Activated naive CD4-positive, alpha-beta T cell treated with Interleukin-2 at 50 U/mL for 16 hours (primary cell): ENCODE measurements around the gene C22orf42.
"Not testable (repeated sequence)": the region's sequence is repeated elsewhere in the genome, so short reads cannot be mapped to it uniquely, and the experiment has no call there.

Experiments
- DNase-seq: peaks from one replicate; pipeline ENCODE4 v3.0.0-alpha.2; 2020

Gene C22orf42

DNA sequence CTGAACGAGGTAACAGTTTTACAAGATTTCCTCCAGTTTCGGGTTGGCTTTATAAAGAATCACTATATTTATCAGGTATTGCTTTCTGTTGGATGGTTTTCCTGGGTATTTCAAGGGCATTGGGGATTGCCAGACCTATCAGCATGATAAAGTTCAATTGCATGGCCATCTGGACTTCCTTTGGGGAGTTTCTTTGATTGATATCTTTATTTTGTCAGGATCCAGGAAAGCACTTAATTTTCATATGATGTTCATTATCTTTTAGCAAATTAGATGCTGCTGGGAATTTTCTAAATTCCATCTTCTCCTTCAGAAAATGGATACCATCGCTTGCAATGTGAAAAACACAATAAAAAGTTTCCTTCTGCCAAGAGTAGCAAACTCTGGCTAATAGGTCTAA lies 24.5 kb upstream of the C22orf42 start:
- DNase-seq = no peak

DNA sequence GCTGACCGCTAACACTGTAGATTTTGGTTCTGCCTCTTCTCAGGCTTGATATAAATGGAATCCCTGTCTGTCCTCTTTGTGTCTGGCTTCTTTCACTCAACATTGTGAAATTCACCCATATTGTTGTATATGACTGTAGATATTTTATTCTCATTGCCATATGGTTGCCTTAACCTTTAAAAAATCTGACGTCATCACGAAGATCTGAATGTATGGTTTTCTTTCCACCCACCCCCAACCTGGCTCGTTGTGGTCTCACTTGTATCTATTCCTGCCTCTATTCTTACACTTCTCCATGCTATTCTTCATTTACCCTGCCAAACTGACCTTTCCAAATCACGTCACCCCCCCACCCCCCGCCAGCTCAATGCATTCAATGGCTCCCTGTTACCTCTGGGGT lies 21.9 kb upstream of the C22orf42 start:
- DNase-seq = no peak

DNA sequence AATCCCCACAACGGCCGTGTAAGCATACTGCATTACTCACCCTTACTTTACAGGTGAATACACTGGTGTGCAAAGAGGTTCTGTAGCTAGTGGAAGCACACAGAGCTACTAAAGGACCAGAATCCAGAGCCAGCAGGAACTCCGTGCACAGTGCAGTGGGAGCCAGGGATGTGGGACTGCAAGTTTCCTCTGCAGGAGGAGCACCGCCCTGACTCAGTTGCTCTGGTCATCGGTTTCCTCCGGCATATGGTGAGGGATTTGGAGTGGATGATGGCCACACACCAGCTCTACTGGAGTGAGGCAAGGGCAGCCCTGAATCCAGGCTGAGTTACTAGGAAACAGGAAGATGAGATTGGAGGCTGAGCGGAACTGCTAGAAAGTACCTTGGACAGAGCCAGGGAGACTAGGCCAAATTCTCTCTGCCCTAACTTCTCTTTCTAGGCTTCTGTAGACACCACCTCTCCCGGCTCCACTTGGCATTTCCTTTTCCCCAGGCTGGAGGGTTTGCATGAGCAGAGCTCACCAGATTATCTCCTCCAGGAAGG lies 18.2 kb upstream of the C22orf42 start:
- no peak for DNase-seq

DNA sequence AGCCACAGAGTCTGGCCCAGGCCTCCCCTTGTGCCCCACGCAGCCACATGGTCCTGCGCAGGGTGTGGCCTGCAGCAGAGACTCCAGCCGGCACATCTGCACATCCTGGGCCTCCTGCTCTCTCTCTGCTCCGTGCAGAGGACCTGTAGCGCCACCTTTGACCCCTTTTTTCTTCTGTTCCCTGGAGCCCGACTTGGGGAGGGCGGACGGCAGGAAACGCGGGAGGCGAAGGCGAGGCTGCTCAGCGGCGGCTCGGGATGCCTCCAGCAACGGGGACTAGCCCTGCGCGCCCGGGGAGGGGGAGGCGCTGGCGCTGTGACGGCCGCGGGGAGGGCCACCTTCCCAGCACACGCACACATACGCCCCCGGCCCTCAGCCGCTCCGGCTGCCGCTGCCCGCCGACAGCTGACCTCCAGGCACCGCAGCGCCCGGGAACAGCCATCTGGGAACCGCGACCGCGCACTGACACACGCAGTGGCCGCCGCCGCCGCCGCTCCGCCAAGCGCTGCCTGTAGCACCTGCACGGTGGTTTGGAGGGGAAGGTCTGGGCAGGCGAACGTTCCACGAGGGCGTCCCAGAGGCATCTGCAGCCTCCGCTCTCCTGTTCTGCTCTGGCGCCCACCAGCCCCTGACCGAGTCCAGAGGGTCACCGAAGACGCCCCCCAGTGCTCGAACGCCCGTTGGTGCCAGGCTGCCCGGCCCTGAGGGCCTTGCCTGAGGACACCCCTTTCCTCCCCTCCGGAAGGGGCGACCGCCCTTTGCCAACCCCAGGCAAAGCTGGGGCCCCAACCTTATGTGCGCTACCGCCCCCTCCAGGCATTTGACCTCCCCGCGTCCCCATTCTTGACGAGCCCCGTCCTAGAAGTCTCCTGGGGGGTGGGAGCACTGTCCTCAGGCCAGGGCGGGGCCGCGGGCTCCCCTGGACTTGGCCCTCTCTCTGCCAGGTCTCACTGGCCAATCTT lies 16.9 kb upstream of the C22orf42 start:
- peak; percentile 5 for DNase-seq

DNA sequence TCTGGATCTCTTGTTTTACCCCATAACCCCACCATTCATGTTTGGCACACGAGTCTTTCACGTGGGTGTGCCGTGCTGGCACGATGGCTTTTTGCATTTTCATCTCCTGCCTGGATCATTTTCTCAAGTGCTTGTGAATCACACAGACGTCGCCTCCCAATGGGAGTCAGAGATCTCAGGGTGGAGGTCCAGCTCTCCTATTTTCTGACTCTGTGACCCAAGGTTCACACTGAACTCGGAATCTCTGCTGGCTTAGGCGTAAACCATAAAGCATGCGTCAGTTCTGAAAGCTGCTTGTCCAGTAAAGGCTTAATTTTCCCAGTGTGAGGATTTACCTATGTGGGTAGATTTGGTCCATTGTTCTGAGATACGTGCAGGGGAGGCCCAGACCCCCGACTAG lies 16.0 kb upstream of the C22orf42 start:
- DNase-seq = no peak

DNA sequence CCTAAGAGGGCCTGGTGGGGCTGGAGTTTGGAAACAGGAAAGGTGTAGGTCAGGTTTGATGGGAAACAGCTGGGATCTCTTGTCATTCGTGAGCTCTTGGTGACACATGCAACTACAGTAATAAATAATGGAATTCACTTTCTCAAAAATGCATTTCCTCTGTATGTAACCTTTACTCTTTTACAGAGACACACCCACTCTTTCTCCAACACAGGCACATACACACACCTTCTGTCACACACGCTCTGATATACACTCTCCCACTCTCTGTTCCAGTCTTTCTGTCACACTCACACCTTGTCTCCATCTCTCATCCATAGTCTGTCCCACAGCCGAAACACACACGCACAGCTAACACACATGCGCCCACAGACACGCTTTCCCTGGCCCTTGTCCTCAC lies 6.6 kb upstream of the C22orf42 start:
- DNase-seq = no peak

DNA sequence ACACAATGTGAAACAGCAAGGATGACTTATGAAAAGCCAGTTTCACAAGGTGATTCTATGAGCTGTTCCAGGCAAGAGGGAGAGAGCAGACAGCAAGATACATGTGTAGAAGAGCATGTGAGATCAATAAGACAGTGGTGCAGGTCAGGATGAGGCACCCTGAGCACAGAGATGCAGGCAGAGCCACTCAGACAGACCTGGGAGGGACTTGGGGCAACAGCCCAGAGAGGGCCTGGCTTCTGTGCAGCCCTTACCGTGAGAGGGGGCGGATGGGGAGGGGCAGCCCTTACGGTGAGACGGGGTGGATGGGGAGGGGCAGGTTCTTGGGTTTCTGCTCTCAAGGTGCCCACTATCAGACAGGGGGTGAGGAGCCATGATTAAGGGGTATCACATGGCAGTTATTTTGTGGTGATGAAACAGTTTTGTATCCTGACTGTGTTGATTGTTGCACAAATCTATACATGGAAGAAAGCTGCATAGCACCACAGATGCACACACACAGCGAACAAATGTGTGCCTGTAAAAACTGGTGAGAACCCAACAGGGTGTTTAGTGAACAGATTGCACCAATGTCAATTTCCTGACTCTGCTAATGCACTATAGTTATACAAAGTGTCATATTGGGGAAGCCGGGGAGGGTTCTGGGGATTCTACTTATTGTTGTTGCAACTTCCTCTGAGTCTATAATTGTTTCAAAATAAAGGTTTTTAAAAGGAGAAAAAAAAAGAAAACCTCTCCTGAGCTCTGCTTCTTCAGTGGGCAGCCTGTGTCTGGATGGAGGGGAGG lies 5.2 kb upstream of the C22orf42 start:
- DNase-seq = no peak

DNA sequence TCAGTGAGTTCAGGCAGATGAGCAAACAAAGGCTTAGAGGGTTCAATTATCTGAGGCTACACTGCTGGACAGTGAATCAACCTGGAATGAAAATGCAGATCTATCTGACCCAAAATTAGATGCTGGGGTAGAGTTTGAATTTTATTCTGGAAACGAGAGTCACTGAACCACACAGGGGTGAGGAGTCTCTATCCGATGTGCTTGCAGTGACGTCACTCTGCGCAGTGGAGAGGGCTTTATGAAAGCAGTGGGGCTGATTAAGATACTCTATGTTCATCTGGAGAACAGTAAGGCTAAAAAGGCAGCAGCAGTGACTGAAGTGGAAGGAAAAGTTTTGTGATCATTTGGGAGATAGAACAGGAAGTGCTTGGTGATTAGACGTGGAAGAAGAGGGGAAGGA lies 1.3 kb upstream of the C22orf42 start:
- DNase-seq = not testable (repeated sequence)

DNA sequence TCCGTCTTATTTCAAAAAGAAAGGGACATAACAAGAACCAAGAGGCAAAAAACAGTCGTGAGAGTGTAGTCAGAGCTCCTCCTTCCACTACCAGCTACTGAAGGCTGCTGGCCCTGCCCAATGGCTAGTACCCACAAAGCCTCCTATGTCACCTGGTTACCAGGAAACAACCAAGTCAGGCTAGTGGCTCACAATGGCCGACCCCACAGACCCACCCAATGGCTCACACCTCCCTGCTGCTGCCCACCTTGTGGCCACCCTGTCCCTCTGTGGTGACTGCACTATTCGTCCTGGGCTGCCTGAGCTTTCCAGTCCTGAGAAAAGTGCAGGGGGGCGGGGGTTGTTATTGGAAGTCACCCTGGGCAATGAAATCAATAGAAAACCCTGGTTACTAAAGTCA lies 1.5 kb downstream of the C22orf42 start:
- not testable (repeated sequence) for DNase-seq

DNA sequence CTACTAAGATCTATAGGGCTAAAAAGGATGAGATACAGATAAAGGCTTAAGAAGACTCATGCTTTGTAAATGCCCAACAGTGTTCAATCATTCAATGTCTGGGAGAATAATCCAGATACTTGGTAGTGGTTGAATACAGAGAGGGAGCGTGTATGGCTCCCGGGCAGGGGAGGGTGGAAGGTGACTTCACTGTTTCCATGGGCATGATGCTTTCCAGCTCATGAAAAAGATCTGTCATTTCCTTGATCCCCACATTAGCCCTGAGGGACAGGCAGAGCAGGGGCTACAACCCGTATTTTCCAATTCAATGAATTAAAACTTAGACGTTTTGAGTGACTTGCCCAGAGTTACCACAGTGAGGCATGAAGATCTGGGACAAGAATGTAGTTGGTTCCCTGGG lies 4.4 kb downstream of the C22orf42 start:
- DNase-seq = not testable (repeated sequence)

DNA sequence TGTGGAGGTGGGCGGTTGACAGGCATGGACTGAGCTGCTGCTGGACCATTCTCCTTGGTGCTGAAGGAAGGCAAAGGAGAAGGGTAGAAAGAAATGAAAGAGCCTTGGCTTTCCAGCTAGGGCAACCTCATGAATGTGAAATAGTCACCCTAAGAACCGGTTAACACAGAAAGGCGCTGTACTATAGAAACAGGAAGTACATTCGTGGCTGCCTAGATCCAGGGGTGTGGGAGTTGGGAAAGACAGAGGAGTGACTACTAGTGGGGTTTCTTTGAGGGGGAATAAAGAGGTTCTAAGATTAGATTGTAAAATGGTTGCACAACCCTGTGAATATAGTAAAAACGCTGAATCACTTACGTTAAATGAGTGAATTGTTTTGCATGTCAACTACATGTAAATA lies 7.5 kb downstream of the C22orf42 start:
- DNase-seq = not testable (repeated sequence)

DNA sequence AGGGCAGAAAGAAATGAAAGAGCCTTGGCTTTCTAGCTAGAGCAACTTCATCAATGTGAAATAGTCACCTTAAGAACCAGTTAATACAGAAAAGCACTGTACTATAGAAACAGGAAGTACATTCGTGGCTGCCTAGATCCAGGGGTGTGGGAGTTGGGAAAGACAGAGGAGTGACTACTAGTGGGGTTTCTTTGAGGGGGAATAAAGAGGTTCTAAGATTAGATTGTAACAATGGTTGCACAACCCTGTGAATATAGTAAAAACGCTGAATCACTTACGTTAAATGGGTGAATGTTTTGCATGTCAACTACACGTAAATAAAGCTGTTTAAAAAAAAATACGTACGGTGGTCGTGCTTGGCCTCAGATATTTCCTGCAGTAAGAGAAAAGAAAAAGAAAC lies 8.5 kb downstream of the C22orf42 start:
- not testable (repeated sequence) for DNase-seq

DNA sequence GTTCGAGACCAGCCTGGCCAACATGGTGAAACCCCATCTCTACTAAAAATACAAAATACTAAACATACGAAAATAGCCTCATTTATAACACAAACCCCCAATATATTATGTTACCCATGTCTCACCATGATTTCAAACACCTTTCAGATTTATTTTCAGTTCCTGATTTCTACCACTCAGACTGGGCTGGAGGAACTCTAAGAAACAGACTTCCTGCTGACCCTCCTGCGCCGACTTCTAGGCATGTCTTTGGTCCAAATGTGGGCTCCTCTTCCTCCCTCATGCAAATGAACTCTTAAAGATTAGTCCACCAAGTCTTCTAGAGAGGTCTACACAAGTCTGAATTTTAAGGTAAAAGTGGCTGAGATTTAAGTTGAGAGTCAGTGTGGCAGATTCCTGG lies 10.7 kb downstream of the C22orf42 start:
- DNase-seq = not testable (repeated sequence)

DNA sequence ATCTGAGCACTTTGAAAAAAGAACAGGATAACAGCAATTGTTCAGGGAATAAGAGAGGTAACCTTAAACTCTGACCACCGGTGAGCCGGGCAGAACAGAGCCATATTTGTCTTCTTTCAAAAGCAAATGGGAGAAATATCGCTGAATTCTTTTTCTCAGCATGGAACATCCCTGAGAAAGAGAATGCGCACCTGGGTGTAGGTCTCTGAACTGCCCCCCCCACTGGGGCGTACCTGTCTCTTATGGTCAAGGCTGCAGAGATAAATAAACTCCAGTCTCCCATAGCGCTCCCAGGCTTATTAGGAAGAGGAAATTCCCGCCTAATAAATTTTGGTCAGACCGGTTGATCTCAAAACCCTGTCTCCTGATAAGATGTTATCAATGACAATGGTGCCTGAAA lies 12.0 kb downstream of the C22orf42 start:
- DNase-seq = not testable (repeated sequence)

DNA sequence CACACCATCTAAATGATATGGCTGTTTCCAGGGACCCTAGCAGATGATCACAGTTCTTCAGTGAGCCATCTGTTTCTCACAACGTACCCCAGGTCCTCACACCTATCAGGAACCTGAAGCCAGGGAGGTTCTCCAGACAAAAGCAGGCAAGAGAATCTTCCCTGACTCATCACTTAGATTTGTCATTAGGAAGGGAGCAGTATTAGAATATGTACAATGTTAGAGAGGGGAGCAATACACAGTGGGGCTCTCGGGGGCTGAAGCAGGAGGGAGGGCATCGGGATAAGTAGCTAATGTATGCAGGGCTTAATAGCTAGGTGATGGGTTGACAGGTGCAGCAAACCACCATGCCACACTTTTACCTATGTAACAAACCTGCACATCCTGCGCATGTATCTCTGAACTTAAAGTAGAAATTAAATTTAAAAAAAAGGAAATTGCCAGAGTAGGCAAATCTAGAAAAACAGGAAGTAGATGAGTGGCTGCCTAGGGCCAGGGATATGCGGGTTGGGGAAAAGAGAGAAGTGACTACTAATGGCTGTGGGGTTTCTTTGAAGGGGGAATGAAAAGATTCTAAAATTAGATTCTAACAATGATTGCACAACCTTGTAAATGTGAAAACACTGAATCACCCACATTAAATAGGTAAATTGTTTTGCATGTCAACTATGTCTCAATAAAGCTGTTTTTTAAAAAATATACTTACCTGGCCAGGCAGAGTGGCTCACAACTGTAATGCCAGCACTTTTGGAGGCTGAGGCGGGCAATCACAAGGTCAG lies 14.4 kb downstream of the C22orf42 start:
- no peak for DNase-seq

DNA sequence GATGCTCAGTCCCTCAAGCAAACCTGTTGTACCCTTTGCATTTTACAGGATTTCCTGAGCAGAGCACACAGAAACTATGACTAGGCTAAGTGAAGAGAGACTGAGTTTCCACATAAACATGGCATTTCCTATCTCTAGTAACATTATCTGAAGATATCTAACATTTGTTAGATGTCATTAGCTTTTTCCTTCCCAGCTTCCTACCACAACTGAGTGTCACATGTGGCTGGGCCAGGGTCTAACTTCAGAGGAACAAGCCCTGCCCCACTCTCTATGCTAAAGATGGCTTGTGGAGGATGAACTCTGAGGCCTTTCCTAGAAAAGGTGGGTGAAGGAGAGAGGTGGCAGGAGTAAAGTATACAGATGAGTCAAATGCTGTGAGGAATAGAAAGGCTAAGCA lies 16.5 kb downstream of the C22orf42 start:
- DNase-seq = peak; percentile 19

DNA sequence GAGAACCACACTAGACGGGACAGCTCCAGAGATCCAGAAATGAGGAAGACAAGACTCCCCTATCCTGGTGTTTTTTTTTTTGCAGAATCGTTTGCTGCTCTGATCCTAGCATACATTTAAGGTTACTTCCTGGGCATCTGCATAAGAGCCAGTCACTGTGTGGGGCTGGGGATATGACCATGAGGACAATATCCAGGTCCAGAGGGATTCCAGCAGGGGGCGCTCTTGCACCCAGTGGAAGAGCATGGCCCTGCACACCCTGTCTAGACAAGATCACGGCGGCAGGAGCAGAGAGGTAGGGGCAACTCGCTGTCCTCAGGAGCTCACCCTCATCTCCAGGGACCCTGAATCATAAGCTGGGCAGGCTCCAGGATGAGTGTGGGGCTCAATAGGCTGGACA lies 18.4 kb downstream of the C22orf42 start:
- not testable (repeated sequence) for DNase-seq

DNA sequence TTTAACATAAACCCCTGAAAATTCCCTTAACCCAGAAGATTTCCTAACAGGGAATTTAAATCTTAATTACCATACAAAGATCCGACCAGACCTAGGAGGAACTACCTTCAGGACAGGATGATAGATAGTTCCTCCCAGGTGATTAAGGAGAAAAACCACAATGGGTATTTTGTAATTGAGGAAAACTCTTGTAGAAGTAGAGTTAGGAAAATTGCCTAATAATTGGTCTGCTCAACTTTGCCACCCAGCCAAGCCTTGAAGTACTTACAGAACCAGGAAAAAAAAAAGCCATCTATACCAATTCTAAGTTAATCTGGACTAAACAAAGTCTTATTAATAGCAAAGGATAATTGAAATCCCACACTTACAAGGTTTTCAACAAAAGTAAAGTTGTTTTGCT lies 20.5 kb downstream of the C22orf42 start:
- not testable (repeated sequence) for DNase-seq

DNA sequence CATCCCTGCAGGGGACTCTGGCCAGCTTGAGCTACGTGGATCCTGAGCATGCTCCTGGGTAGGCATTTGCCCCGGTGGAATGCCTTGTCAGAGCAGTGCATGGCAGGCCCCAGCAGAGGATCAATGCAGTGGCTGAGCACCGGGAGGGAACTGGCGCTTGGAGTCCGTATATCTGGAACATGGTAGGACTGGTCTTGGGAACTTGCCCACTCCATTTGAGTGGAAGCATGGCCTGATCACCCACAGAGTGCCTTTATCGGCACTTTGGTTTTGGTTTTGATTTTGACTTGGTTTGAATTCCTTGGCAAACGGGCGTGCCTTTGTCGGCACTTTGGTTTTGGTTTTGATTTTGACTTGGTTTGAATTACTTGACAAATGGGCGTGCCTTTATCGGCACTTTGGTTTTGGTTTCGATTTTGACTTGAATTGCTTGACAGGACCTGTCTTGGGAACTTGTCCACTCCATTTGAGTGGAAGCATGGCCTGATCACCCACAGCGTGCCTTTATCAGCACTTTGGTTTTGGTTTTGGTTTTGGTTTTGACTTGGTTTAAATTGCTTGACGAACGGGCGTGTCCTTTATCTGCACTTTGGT lies 21.3 kb downstream of the C22orf42 start:
- DNase-seq = peak; percentile 70

DNA sequence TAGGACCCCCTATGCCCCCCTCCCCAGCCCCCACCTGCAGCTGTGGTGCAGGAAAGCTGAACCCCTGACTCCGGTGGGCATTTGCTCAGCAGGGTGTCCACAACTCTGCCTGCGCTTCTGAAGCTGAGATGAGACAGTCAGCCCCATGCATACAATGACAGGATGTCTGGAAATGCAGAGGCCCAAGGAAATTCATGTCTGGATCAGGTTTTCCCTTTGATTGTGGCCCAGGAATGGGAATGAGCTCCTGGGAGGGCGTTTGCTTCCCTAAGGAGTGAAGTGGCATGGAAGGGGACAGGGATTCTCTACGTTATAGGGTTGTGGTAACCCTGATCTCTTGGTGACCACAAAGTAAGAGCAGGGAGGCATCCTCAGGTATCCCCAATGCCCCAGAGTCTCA lies 22.2 kb downstream of the C22orf42 start:
- DNase-seq = not testable (repeated sequence)

DNA sequence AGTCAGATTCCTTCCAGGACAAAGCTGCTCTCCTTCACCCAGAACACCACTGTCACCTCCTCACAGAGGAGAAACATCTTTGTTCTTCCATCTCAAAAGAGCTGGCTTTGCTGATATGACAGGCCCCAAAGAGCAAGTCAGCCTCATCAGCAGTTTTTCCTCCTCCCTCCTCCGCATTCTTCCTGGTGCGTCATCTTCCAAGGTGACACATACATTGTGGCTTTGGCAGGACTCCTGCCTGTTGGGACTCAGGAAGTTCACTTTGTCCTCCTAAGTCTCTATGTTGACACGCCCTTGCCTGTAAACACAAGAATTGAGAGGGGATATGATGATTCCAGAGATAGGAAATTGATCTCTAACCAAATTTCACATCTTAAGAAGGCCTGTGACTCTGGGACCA lies 23.1 kb downstream of the C22orf42 start:
- not testable (repeated sequence) for DNase-seq

DNA sequence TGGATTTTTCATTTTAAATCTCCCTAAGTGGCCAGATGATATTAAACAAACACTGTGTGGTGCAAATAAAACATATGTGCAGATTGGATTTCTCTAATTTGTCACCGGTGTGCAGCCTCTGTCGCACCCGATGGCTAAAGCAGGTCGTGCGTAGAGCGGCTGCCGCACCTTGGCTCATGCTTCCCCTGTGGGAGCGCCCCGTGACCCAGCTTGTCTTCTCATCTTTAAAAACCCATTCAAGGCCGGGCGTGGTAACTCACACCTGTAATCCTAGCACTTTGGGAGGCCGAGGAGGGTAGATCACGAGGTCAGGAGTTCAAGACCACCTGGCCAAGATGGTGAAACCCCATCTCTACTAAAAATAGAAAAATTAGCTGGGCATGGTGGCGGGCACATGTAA lies 24.3 kb downstream of the C22orf42 start:
- not testable (repeated sequence) for DNase-seq
